Epidermal melanocyte (primary cell): Measurements from ENCODE around the gene PARN.
"Not testable (repeated sequence)": the region's sequence is repeated elsewhere in the genome, so short reads cannot be mapped to it uniquely, and the experiment has no call there.

Experiments
- DNase-seq: peaks from one replicate; pipeline ENCODE4 v3.0.0; 2011; ENCODE audit warnings: low spot score; ENCODE audit not compliant: insufficient read length

The PARN gene, protein sequence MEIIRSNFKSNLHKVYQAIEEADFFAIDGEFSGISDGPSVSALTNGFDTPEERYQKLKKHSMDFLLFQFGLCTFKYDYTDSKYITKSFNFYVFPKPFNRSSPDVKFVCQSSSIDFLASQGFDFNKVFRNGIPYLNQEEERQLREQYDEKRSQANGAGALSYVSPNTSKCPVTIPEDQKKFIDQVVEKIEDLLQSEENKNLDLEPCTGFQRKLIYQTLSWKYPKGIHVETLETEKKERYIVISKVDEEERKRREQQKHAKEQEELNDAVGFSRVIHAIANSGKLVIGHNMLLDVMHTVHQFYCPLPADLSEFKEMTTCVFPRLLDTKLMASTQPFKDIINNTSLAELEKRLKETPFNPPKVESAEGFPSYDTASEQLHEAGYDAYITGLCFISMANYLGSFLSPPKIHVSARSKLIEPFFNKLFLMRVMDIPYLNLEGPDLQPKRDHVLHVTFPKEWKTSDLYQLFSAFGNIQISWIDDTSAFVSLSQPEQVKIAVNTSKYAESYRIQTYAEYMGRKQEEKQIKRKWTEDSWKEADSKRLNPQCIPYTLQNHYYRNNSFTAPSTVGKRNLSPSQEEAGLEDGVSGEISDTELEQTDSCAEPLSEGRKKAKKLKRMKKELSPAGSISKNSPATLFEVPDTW

DNA sequence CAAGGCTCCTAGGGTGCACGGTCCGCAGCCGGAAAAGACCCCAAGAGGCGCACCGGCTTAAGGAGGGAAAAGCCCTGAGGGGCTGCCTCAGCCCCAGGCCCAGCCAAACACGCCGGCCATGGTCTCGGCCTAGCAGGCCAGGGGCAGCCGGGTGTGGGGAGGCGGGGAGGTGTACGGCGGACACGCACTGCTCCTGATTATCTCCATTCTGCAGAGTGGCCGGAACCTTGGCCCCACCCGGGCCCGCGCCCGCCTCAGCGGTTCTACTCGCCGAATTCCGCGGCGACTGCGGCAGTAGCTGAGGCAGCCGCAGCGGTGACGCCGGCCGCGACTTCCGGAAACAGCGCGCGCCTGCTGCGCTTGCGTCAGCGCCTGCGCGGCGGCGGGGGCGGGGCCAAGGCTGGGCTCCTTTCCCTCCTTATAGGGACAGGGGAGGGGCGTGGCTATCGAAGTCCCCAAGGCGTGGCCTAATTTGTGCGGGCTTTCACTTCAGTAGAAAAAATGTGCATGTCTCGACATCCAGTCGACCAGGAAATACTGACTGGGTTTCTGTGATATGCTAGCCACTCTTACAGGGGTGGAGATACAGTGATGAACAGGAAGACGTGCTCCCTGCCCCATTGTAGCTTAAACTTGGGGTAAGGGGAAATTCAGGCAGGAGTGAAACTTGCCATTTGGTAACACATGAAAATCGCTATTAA, at the start of gene PARN:
TSS of gene PARN (minus strand) at position 342 of the 701 bp plus-strand sequence. CDS start at position 207, 135 bp downstream.
- peak; percentile 86 for DNase-seq

DNA sequence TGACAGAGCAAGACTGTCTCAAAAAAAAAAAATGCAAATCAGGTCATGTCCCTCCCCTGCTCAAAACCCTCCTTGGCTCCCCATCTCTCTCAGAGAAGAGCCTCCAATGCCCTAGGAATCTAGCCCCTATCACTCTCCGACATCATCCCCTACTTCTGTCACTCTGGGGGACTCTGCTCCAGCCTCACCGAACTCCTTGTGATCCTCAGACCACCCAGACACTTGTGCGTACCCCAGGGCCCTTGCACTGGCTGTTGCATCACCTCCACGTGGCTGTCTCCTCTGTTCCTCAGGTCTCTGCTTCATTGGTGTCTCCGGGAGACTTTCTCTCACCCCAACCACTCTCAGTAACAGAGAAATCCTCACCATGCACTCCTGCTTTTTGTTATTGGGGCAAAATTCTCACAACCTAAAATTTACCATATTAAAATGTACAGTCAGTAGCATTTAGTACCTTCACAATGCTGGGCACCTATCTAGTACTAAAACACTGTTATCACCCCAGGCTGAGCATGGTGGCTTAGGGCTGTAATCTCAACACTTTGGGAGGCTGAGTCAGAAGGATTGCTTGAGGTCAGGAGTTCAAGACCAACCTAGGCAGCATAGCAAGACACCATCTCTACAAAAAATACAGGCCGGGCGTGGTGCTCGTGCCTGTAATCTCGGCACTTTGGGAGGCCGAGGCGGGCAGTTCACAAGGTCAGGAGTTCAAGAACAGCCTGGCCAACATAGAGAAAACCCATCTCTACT, 48.9 kb upstream of the PARN start:
- no peak for DNase-seq

- DNase-seq, result no peak
These were observed 47.6 kb upstream of the PARN start for GRCh38 chr16:14677627-14678026.

- no peak for DNase-seq
These were observed 46.6 kb upstream of the PARN start for GRCh38 chr16:14676633-14677032.

DNA sequence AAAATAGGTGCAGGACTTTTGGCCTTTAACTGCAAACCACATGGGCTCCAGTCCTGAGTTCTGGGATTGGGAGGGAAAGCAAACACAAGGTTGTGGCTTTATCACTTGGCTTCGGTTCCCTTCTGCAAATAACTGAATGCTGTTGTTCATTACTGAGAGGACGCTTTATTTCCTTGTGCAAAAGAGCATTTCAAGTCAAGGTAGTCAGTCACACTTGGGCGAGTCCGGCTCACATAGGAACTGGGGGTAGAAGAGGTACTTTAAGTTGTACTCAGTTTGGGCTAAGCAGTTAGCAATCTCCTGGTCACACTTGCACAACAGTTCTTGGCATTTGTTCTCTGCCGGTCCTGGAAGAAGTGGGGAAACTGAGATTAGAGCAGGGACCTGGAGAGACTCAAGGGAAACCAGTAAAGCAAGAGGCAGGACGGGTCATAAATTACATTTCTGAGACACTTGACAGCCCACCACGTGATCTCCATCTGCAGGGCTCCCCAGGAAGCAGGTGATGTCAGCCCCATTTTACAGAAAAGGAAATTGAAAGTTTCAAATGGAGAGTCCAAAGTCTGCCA, 42.4 kb upstream of the PARN start:
- no peak for DNase-seq

GRCh38 chr16:14669776-14670175, 39.7 kb upstream of the PARN start:
- no peak for DNase-seq

DNA sequence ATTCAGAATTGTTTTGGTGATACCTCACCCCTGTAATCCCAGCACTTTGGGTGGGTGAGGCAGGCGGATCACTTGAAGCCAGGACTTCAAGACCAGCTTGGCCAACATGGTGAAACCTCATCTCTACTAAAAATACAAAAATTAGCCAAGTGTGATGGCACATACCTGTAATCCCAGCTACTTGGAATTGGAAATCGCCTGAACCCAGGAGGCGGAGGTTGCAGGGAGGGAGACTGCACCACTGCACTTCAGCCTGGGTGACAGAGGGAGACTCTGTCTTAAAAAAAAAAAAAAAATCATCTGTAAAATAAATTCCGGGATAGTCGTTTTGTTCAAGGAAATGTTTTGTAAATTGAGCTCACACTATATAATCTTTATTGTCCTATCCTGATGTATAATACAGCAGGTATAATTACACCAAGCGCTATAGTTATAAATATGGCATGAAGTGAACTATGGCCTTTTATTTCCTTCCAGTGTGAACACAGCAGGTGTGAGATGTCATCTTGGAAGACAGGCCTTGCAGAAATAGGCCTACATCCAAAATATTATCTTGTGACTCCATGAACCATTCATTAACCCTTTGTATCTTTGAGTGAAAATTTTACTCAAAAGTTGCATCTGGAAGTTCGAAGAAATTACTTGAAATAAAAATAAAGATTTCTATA, 38.6 kb upstream of the PARN start:
- DNase-seq, result no peak

- DNase-seq, result no peak
These were observed 37.5 kb upstream of the PARN start for GRCh38 chr16:14667347-14668266.

DNA sequence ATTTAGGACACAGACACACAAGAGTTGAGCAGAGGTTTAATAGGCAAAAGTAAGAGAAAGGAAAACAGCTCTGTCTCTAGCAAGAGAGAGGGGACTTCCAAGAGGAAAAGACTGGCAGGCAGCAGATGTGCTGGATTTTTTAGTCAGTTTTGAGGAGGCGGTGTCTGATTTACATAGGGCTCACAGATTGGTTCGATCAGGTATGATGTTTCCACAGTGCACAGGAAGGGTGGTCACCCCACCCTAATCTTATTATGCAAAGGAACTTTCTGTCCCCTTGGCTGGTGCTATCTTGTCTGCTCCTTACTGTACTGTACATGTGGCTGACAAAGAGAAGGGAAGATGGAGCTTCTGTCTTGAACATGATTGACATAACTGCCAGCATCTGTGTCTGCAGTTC, 28.0 kb upstream of the PARN start:
- DNase-seq, result no peak

GRCh38 chr16:14652726-14653125, 22.7 kb upstream of the PARN start:
- DNase-seq, result no peak

DNA sequence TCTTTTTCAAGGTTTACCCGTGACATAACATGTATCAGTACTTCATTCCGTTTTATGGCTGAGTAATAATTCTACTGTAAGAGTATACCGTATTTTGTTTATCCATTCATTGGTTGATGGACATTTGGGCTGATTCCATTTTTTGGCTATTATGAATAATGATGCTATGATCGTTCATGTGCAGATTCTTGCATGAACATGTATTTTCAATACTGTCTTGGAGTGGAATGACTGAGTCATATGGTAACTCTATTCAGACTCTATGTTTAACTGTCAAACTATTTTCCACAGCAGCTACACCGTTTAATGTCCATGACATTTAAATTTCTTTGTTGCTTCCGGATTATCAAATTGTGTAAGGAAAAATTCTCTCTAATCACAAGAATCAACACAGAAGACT, 20.6 kb upstream of the PARN start:
- no peak for DNase-seq

- no peak for DNase-seq
These were observed 19.8 kb upstream of the PARN start for GRCh38 chr16:14649816-14650215.

- DNase-seq, result no peak
These were observed 11.9 kb upstream of the PARN start for GRCh38 chr16:14641926-14642325.

GRCh38 chr16:14641206-14641605, 11.1 kb upstream of the PARN start:
- DNase-seq, result no peak

GRCh38 chr16:14640538-14640937, 10.5 kb upstream of the PARN start:
- no peak for DNase-seq

GRCh38 chr16:14636951-14637240, 6.8 kb upstream of the PARN start:
- DNase-seq, result not testable (repeated sequence)

- DNase-seq, result not testable (repeated sequence)
These were observed 6.3 kb upstream of the PARN start for GRCh38 chr16:14636179-14636950.

DNA sequence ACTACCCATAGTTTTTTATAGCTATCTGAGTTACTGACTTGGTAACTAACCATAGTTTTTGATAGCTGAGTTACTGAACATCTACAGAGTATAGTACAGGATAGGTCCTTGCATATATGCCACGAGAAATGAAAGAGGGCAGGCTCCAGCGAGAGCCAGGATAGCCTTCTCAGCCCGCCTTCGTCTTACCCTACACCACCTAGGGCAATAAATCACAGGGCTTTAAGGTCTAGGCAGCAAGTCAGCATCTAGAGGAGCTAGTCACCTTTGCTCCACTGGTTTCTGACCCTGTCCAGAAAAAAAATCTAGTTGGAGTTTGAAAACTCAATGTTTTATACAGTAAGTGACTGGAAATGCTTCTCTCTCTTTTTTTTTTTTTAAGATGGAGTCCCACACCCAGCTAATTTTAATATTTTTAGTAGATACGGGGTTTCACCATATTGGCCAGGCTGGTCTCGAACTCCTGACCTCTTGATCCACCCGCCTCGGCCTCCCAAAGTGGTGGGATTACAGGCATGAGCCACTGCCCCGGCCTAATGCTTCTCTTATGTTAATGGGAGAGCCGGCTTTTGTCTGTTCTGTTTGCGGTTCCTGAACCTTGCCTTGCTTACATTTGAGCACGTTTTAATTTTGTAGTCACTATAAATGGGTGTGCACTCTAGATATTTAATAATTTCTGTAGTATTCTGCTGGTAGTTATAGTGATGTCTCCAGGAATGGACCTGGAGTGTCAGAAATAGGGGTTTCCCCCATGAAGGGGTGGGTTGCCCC, 5.5 kb upstream of the PARN start:
- DNase-seq, result no peak
